Esophagus muscularis mucosa (tissue), 4 donors: ENCODE results near the gene SMG6. TPM values are rescaled to one million over a fixed set of nuclear protein-coding genes. Genes with fewer than 3 reads are reported as not detected.

Source experiments
- DNase-seq: peaks from one replicate; pipeline ENCODE4 v3.0.0-alpha.2; 2017; ENCODE audit errors: extremely low spot score
- H3K27ac ChIP-seq, 4 donors: fragments of 200-600 bp; sonication (generic); replicated peaks in 1 of 4; 1 replicate in 3 of 4; 2 replicates in 1 of 4; pipeline ENCODE4 v1.5.1; 2016 to 2019; ENCODE audit warnings: mild to moderate bottlenecking in 1 of 4
- H3K27me3 ChIP-seq, 4 donors: fragments of 200-600 bp; sonication (generic); one replicate each; pipeline versions ENCODE4 v1.5.1 to v1.6.0; 2016 to 2019
- H3K36me3 ChIP-seq, 4 donors: fragments of 200-600 bp; sonication (generic); one replicate each; pipeline ENCODE4 v1.5.1; 2016 to 2019
- H3K4me1 ChIP-seq, 4 donors: fragments of 200-600 bp; sonication (generic); one replicate each; pipeline ENCODE4 v1.5.1; 2016 to 2019
- H3K4me3 ChIP-seq, 4 donors: fragments of 200-600 bp; sonication (generic); 1 replicate in 2 of 4; 2 replicates in 2 of 4; pipeline ENCODE4 v1.5.1; 2016 to 2019; ENCODE audit warnings: mild to moderate bottlenecking in 4 of 4, moderate library complexity in 1 of 4
- H3K9me3 ChIP-seq, 4 donors: fragments of 200-600 bp; sonication (generic); 1 replicate in 3 of 4; 2 replicates in 1 of 4; pipeline ENCODE4 v1.5.1; 2016 to 2019
- EP300 ChIP-seq: sonication (generic); formaldehyde crosslinking; IDR thresholded peaks from one replicate; pipeline ENCODE4 v1.6.1; 2017; ENCODE audit warnings: antibody characterized with exemption
- POLR2A ChIP-seq: fragments of 450-650 bp; IDR thresholded peaks from one replicate; pipeline ENCODE4 v1.6.1; 2017; ENCODE audit warnings: antibody characterized with exemption, moderate library complexity, mild to moderate bottlenecking, low read depth
- POLR2AphosphoS5 ChIP-seq, 2 donors: sonication (generic); formaldehyde crosslinking; IDR thresholded peaks; one replicate each; pipeline ENCODE4 v1.6.1; 2017; ENCODE audit warnings: antibody characterized with exemption in 2 of 2
- WGBS: methylation state at CpG from one replicate; pipeline ENCODE4 v1.1.5; 2018; 5-methylcytosine and 5-hydroxymethylcytosine counted together
- intact Hi-C: fragments of 100-400 bp; cut with DNase I; formaldehyde crosslinking; loops from one replicate; pipeline ENCODE4 v1.15.1; 2023
- total RNA-seq, 4 donors: library from RNA; depleted of rRNA; stranded (reverse); fragments of >200 nt; gene quantifications; one replicate each; pipeline versions ENCODE4 v1.1.0 to v1.2.1, GENCODE V29; 2016
- TF ChIP-seq, protein P1 (sequence below), 3 experiments: fragments of 200-600 bp in 2 of 3; fragments of 450-650 bp in 1 of 3; sonication (generic) in 2 of 3; IDR thresholded peaks; one replicate each; pipeline ENCODE4 v1.5.1; 2017 to 2019; ENCODE audit warnings: antibody characterized with exemption in 3 of 3, mild to moderate bottlenecking in 2 of 3, moderate library complexity in 1 of 3

The SMG6 gene
- total RNA-seq, 4 donors from 2014 or later: 38.2 to 67.7 (median 47.7) TPM

DNA sequence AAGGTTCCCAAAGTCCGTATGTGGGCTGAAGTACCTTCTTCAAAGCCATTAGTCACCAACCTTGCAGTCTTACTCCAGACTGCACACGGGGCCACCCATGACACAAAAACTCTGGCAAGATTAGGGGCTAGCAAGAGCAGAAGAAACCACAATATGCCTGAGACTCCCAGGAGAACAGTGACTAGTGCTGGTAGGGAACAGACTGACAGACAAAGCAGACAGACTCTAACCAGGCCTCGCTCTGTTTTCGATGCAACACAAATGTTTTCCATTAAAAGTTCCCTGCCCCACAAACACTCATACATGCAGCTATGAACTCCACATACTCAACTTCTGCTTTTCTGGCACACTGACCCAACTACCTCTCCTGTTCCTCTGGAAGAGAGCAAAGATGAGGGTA is 146.5 kb downstream of the SMG6 start:
- 57% methylated on average over 4 of the region's 4 CpGs for whole genome bisulfite sequencing
- Histone ChIP-seq H3K4me3 (no peak overlapping the region), H3K9me3 (no peaks in the 10 kb centered on the region), H3K36me3 (peaks cover 0 to 62% (median 24%) of the 10 kb centered on the region in 4 donors), H3K4me1 (peaks cover 0 to 22% (median 17%) of the 10 kb centered on the region in 4 donors), H3K27ac (peak overlapping the region in 3 of 4 donors; percentile 6 to 49 (median 26)), H3K27me3 (no peaks in the 10 kb centered on the region)
- TF ChIP-seq POLR2A (no peak), EP300 (no peak), POLR2AphosphoS5 (IDR thresholded peaks at IDR 0.05) (peak in 1 of 2 donors; percentile 9)
- TF ChIP-seq, protein P1, sequence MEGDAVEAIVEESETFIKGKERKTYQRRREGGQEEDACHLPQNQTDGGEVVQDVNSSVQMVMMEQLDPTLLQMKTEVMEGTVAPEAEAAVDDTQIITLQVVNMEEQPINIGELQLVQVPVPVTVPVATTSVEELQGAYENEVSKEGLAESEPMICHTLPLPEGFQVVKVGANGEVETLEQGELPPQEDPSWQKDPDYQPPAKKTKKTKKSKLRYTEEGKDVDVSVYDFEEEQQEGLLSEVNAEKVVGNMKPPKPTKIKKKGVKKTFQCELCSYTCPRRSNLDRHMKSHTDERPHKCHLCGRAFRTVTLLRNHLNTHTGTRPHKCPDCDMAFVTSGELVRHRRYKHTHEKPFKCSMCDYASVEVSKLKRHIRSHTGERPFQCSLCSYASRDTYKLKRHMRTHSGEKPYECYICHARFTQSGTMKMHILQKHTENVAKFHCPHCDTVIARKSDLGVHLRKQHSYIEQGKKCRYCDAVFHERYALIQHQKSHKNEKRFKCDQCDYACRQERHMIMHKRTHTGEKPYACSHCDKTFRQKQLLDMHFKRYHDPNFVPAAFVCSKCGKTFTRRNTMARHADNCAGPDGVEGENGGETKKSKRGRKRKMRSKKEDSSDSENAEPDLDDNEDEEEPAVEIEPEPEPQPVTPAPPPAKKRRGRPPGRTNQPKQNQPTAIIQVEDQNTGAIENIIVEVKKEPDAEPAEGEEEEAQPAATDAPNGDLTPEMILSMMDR (IDR thresholded peaks at IDR 0.05): no peak
- intact Hi-C loops: no loop called here
- no peak for DNase-seq

DNA sequence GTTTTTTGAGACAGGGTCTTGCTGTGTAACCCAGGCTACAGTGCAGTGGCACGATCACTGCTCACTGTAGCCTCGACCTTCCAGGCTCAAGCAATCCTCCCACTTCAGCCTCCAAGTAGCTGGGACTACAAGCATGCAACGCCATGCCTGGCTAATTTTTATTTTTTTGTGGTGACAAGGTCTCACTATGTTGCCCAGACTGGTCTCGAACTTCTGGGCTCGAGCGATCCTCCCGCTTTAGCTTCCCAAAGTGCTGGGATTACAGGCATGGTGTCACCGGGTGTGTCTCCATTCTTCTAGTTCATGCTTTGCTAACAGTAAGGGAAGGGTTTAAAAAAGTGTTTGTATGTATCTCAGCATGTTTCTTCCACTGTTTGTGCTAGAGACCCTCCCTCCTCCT is 146.9 kb downstream of the SMG6 start:
- H3K9me3 ChIP-seq: no peaks in the 10 kb centered on the region
- intact Hi-C loops: no loop called here
- TF ChIP-seq POLR2A (no peak), POLR2AphosphoS5 (IDR thresholded peaks at IDR 0.05) (no peak), EP300 (no peak)
- TF ChIP-seq, protein P1 (IDR thresholded peaks at IDR 0.05): no peak
- peaks cover 0 to 58% (median 22%) of the 10 kb centered on the region in 4 donors for H3K36me3 ChIP-seq
- peak overlapping the region in 1 of 4 donors; percentile 49 for H3K27ac ChIP-seq
- peaks cover 0 to 25% (median 17%) of the 10 kb centered on the region in 4 donors for H3K4me1 ChIP-seq
- no peak overlapping the region for H3K4me3 ChIP-seq
- DNase-seq: no peak
- 92% methylated on average over 8 of the region's 8 CpGs for WGBS
- H3K27me3 ChIP-seq: no peaks in the 10 kb centered on the region

DNA sequence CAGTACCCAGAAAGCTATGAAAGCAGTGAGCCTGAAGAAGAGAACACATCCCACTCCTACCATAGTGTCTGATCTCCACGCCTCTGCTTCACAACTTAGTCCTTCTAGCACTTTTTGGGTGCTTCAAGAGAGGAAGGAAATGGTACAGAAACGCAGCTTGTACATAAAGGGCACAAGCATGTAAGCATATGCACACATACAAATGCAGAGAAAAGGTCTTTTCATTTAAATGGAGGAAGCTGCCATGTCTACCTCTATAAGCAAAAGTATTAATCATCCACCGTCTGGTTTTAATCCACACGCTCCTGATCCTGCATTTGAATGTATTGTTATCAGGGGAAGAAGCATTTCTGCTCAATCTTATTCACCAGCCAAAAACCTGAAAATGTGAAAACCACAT is 148.0 kb downstream of the SMG6 start:
- TF ChIP-seq, protein P1 (IDR thresholded peaks at IDR 0.05): no peak
- intact Hi-C loops: no loop called here
- Histone ChIP-seq H3K27me3 (no peaks in the 10 kb centered on the region), H3K4me3 (no peak overlapping the region), H3K36me3 (peaks cover 0 to 52% (median 23%) of the 10 kb centered on the region in 4 donors), H3K4me1 (peaks cover 0 to 33% (median 21%) of the 10 kb centered on the region in 4 donors), H3K9me3 (no peaks in the 10 kb centered on the region), H3K27ac (no peak overlapping the region)
- DNase-seq: no peak
- WGBS: 67% methylated on average over 4 of the region's 4 CpGs

DNA sequence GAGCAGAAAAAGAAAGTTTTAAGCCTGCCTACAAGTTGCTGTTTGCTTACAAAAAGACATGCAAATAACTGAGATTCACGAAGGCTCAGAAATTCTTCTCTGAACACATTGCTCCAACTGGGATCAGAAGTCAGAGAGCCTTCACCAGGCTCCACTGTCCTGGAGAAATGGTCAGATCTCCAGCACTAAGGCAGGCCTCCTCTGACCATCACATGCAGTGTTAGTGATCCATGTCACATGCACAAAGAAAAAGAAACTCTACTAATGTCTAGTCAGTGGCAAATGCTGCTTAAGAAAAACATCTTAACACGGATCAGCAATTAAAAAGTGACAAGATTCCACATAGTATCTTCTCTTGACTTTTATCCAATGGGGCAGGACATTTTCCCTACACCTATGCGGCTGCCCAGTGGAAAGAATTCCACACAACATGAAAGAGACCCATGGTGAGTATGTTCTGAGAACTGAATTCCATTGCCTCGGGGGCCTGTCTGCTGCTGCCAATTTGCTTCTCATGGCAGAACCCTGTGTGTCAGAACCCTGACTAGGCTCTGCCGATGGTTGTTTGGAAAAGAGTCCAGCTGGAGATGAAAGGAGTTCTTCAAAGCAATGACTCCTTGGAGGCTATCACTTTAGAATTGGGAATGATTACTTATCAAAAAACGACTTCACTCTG is 152.1 kb downstream of the SMG6 start:
- peaks cover 0 to 56% (median 32%) of the 10 kb centered on the region in 4 donors for H3K36me3 ChIP-seq
- H3K27me3 ChIP-seq: no peaks in the 10 kb centered on the region
- no peak overlapping the region for H3K27ac ChIP-seq
- no peak for DNase-seq
- H3K9me3 ChIP-seq: no peaks in the 10 kb centered on the region
- intact Hi-C loops: no loop called here
- TF ChIP-seq POLR2A (no peak), POLR2AphosphoS5 (IDR thresholded peaks at IDR 0.05) (no peak)
- TF ChIP-seq, protein P1 (IDR thresholded peaks at IDR 0.05): no peak
- peaks cover 0 to 12% (median 6%) of the 10 kb centered on the region in 4 donors for H3K4me1 ChIP-seq
- WGBS: 41% methylated on average over 6 of the region's 6 CpGs
- H3K4me3 ChIP-seq: no peak overlapping the region

DNA sequence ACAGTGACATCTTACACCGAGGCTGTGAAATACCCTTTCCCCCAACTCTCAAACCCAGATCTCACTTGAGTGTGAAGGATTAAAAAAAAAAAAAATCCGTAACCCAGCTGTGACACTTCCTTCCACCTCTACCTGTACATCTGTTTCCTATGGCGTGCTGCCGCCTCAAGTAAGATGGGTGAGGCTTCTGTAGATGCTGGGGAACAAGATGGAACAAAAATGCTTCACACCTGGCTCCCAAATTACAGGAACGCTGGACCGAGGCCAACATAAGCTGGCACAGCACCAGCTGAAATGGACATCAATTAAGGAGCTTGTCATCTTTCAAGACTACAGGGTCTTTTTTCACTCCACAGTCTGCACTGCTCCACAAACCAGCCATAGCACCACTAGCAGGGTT is 152.8 kb downstream of the SMG6 start:
- Histone ChIP-seq H3K4me1 (peaks cover 0 to 11% (median 4%) of the 10 kb centered on the region in 4 donors), H3K36me3 (peaks cover 0 to 54% (median 30%) of the 10 kb centered on the region in 4 donors), H3K27ac (no peak overlapping the region), H3K4me3 (no peak overlapping the region), H3K9me3 (no peaks in the 10 kb centered on the region), H3K27me3 (no peaks in the 10 kb centered on the region)
- intact Hi-C loops: no loop called here
- 56% methylated on average over 6 of the region's 6 CpGs for WGBS
- TF ChIP-seq, protein P1 (IDR thresholded peaks at IDR 0.05): no peak
- no peak for TF ChIP-seq POLR2AphosphoS5 (IDR thresholded peaks at IDR 0.05)
- TF ChIP-seq EP300: no peak
- no peak for TF ChIP-seq POLR2A
- DNase-seq: no peak
